ENCODE results near the gene ANKRD36C.
A peak's percentile ranks its signal among the peaks of the same experiment; 100 is the strongest.
"Not testable (repeated sequence)": the region's sequence is repeated elsewhere in the genome, so short reads cannot be mapped to it uniquely, and the experiment has no call there.

The ANKRD36C gene

GRCh38 chr2:95939947-95940346, 51.7 kb downstream of the ANKRD36C start:
- DNase-seq (ENCODE audit: low read depth, low spot score); in situ Hi-C loops (cut with HindIII; ENCODE audit: low sequenced_read_pairs); H3K4me3 ChIP-seq (ENCODE audit: low read depth, low read length): not testable (repeated sequence)

- H3K4me3 ChIP-seq (ENCODE audit: low read depth, low read length); DNase-seq (ENCODE audit: low read depth, low spot score); in situ Hi-C loops (cut with HindIII; ENCODE audit: low sequenced_read_pairs): not testable (repeated sequence)
These were observed 60.9 kb downstream of the ANKRD36C start for GRCh38 chr2:95930740-95931139.

GRCh38 chr2:95917007-95917406, 74.6 kb downstream of the ANKRD36C start:
- DNase-seq (ENCODE audit: low read depth, low spot score); H3K4me3 ChIP-seq (ENCODE audit: low read depth, low read length); in situ Hi-C loops (cut with HindIII; ENCODE audit: low sequenced_read_pairs): not testable (repeated sequence)

GRCh38 chr2:95915131-95915530, 76.5 kb downstream of the ANKRD36C start:
- peak; percentile 16 for DNase-seq (ENCODE audit: low read depth, low spot score)
- in situ Hi-C loops (cut with HindIII; ENCODE audit: low sequenced_read_pairs); H3K4me3 ChIP-seq (ENCODE audit: low read depth, low read length): not testable (repeated sequence)

- DNase-seq (ENCODE audit: low read depth, low spot score): peak; percentile 81
- in situ Hi-C loops (cut with HindIII; ENCODE audit: low sequenced_read_pairs); H3K4me3 ChIP-seq (ENCODE audit: low read depth, low read length): not testable (repeated sequence)
These were observed 80.2 kb downstream of the ANKRD36C start for GRCh38 chr2:95911431-95911830.

GRCh38 chr2:95894443-95894842, 97.2 kb downstream of the ANKRD36C start:
- H3K4me3 ChIP-seq (ENCODE audit: low read depth, low read length); in situ Hi-C loops (cut with HindIII; ENCODE audit: low sequenced_read_pairs): not testable (repeated sequence)
- peak; percentile 7 for DNase-seq (ENCODE audit: low read depth, low spot score)

DNA sequence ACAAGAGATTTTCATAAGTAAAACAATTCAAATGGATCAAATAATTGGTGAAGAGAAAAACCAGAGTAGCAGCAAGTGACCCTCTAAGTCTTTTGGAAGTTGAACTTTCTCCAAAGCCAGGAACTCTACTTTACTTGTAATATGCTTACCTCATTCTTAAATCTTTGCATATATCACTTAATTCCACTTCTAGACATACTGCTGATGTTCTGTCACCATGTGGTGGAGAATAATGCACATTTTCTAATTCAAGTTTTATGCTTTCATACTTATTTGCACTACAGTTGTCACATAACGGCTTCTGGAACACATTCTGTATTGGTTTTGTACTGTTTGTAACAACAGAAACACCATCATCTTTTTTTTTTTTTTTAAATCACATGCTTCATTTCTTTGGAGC, 123.7 kb downstream of the ANKRD36C start:
- H3K4me3 ChIP-seq (ENCODE audit: low read depth, low read length); in situ Hi-C loops (cut with HindIII; ENCODE audit: low sequenced_read_pairs); DNase-seq (ENCODE audit: low read depth, low spot score): not testable (repeated sequence)

GRCh38 chr2:95867047-95867677, 124.5 kb downstream of the ANKRD36C start:
- H3K4me3 ChIP-seq (ENCODE audit: low read depth, low read length); DNase-seq (ENCODE audit: low read depth, low spot score); in situ Hi-C loops (cut with HindIII; ENCODE audit: low sequenced_read_pairs): not testable (repeated sequence)

- DNase-seq (ENCODE audit: low read depth, low spot score); in situ Hi-C loops (cut with HindIII; ENCODE audit: low sequenced_read_pairs); H3K4me3 ChIP-seq (ENCODE audit: low read depth, low read length): not testable (repeated sequence)
These were observed 129.5 kb downstream of the ANKRD36C start for GRCh38 chr2:95862121-95862520.

GRCh38 chr2:95836151-95836550, 155.5 kb downstream of the ANKRD36C start:
- TF ChIP-seq, protein P1, sequence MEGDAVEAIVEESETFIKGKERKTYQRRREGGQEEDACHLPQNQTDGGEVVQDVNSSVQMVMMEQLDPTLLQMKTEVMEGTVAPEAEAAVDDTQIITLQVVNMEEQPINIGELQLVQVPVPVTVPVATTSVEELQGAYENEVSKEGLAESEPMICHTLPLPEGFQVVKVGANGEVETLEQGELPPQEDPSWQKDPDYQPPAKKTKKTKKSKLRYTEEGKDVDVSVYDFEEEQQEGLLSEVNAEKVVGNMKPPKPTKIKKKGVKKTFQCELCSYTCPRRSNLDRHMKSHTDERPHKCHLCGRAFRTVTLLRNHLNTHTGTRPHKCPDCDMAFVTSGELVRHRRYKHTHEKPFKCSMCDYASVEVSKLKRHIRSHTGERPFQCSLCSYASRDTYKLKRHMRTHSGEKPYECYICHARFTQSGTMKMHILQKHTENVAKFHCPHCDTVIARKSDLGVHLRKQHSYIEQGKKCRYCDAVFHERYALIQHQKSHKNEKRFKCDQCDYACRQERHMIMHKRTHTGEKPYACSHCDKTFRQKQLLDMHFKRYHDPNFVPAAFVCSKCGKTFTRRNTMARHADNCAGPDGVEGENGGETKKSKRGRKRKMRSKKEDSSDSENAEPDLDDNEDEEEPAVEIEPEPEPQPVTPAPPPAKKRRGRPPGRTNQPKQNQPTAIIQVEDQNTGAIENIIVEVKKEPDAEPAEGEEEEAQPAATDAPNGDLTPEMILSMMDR (IDR thresholded peaks at IDR 0.05; ENCODE audit: low read depth, low read length): no peak
- H3K4me3 ChIP-seq (ENCODE audit: low read depth, low read length): no peak overlapping the region
- no peak for DNase-seq (ENCODE audit: low read depth, low spot score)
- in situ Hi-C loops (cut with HindIII; ENCODE audit: low sequenced_read_pairs): no loop called here

- H3K4me3 ChIP-seq (ENCODE audit: low read depth, low read length); in situ Hi-C loops (cut with HindIII; ENCODE audit: low sequenced_read_pairs); DNase-seq (ENCODE audit: low read depth, low spot score): not testable (repeated sequence)
These were observed 157.3 kb downstream of the ANKRD36C start for GRCh38 chr2:95834077-95835013.

- H3K4me3 ChIP-seq (ENCODE audit: low read depth, low read length); DNase-seq (ENCODE audit: low read depth, low spot score); in situ Hi-C loops (cut with HindIII; ENCODE audit: low sequenced_read_pairs): not testable (repeated sequence)
These were observed 167.4 kb downstream of the ANKRD36C start for GRCh38 chr2:95824218-95824617.

DNA sequence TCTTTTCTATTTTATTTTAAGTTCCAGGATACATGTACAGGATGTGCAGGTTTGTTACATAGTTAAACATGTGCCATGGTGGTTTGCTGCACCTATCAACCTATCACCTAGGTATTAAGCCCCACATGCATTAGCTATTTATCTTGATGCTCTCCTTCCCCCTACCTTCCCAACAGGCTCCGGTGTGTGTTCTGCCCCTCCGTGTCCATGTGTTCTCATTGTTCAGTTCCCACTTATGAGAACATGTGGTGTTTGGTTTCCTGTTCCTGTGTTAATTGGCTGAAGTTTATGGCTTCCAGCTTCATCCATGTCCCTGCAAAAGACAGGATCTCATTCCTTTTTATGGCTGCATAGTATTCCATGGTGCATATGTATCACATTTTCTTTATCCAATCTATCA, 174.1 kb downstream of the ANKRD36C start:
- H3K4me3 ChIP-seq (ENCODE audit: low read depth, low read length); DNase-seq (ENCODE audit: low read depth, low spot score); in situ Hi-C loops (cut with HindIII; ENCODE audit: low sequenced_read_pairs): not testable (repeated sequence)

DNA sequence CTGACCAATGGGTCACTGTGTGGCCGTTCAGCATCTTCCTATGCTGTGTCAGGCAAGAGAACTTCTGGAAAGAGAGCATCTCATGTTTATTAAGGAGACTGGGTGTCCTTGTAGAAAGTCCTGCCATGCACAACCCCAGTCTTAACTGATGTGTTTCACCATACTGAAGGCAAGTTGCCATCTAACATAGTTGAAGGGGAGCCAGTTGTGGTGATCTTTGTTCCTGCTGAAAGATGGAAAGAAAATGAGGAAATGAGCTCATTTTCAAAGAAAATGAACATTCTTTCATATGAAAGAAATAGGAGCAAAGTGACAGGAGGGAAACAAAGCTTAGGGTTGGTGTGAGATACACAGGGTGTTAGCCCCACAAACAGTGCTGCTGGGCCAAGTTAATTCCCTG, 178.3 kb downstream of the ANKRD36C start:
- in situ Hi-C loops (cut with HindIII; ENCODE audit: low sequenced_read_pairs); H3K4me3 ChIP-seq (ENCODE audit: low read depth, low read length): not testable (repeated sequence)
- DNase-seq (ENCODE audit: low read depth, low spot score): peak; percentile 17
